ENCODE data around the gene CSTF3.
"Not testable (repeated sequence)": the region's sequence is repeated elsewhere in the genome, so short reads cannot be mapped to it uniquely, and the experiment has no call there.

The CSTF3 gene

DNA sequence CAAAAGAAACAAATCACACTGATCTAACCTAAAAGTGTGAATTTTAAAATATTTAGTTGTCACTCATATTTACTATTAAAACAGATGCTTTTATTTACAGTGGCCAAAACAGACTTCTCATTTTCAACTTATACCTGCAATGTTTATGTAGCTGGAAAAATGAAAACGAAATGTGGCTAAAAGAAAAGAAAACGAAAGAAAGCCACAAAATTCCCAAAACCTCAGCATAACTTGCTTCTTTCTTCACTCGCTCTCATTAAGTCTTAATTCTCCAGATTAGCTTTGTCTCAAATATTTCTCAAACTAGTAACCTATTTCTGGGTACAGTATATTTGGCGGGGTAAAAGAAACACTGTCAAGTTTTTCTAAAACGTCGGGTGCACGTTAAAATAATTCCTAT is 693 bp downstream of the CSTF3 start:
- peak overlapping the region; percentile 97 for H3K4me3 ChIP-seq (ENCODE audit: low read depth, low read length)

GRCh38 chr11:33160136-33160535 is 1.1 kb downstream of the CSTF3 start:
- H3K4me3 ChIP-seq (ENCODE audit: low read depth, low read length), result peak overlapping the region; percentile 97

GRCh38 chr11:33159378-33159867 is 1.9 kb downstream of the CSTF3 start:
- peak overlapping the region; percentile 97 for H3K4me3 ChIP-seq (ENCODE audit: low read depth, low read length)

DNA sequence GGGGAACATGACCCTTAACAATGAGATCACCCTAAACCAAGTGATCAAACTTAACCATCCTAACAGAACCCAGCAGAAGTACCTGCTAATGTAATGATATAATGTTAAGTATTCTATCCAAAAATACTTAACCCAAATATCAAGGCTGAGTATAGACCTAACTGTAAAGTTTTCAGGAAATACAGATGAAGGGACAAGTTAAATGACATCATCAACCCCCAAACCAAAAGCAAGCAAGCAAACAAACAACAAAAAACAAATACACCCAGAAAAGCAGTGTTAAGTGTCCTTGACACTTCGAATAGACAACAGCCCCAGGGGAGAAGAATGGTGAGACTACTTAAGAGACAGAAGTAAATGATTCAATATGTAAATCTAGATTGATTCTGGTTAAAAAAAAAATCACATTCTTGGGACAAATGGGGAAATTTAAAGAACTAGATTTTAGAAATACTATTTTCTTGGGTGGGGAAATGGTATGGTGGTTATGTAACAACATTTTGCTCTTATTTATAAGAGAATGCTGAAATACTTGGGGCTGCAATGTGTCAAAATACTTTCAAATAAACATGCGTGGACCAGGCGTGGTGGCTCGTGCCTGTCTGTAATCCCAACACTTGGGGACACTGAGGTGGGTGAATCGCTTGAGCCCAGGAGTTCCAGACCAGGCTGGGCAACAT is 2.5 kb downstream of the CSTF3 start:
- peak overlapping the region; percentile 10 for H3K4me3 ChIP-seq (ENCODE audit: low read depth, low read length)

DNA sequence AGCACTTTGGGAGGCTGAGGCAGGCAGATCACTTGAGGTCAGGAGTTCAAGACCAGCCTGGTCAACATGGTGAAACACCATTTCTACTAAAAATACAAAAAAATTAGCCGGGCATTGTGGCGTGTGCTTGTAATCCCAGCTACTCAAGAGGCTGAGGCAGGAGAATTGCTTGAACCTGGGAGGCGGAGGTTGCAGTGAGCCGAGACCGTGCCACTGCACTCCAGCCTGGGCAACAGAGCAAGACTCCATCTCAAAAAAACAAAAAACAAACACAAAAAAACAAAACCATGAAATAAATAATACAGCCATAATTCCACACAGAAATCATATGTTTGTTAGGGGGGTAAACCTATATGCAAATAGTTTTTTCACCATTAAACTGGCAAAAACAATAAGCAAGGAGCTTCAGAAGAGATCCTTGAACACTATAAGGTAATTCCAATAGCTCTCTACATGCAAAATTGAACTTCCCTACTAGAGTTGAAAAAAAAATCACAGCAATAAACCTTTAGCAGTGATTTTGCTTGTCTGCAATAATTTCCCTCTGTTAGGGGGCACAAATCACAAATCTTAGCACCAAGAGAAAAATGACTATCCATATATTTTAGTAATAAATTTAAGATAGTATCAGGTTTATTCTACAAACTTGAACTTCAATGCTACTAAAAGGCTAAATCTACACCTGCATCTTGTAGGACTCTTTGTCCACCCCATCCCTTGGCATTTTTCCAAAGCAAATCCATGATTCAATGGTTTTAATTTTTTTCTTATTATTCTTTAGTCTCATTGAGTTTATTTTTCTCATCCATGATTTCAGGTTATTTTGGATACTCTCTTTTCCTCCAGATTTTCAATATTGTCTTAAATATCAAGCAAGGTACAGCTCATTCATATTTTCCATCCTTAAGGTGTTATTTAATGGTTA is 3.9 kb downstream of the CSTF3 start:
- H3K4me3 ChIP-seq (ENCODE audit: low read depth, low read length), result no peak overlapping the region

- H3K4me3 ChIP-seq (ENCODE audit: low read depth, low read length), result no peak overlapping the region
Measured at GRCh38 chr11:33151399-33151798, 9.9 kb downstream of the CSTF3 start.

- H3K4me3 ChIP-seq (ENCODE audit: low read depth, low read length), result no peak overlapping the region
Measured at GRCh38 chr11:33147559-33147958, 13.7 kb downstream of the CSTF3 start.

DNA sequence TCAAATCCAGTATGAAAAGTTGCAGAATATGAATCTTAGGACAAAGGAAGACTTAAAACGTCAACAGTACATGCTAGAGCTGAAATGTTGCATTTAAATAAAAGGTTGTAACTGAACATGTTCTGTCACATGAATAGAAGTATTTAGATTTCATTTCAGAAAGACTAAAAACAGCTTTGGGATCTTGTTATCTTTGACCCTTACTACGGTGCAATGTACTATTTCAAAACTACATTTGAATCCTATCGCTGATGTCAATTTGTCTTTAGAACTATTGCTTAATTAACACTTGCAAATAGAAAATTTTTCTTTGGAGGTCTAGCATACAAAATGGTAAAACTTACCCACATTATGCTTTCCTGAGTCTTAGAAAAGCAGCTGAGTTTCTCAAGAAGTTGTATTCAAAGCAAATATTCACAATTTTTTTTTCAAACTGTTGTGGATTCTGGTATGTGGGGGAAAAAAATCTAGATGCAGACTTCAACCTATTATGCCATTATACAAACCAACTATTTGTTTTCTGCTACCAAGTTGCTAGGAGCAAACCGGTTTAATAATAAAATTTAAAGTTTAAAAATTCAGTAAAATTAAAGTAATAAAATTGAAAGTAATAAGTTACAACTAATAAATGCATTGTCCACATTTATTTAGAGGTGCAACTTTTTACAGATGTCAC is 25.4 kb downstream of the CSTF3 start:
- no peak overlapping the region for H3K4me3 ChIP-seq (ENCODE audit: low read depth, low read length)

DNA sequence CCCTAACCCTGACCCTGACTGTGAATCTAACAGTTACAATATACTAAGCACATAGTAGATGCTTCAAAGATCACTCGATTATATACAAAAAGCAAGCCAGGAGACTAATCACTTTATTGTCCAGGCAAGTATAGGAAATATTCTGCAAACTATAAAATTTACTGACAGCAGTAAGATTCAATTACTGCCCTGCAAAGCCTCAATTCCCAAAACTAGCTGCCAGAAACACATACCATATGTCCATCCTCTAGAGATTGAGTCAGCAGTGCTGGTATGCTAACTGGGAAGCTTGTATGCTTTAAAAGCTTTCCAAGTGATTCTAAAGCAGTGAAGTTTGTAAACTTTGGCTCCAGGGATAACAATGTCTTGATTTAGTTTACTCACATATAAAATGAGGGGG is 26.1 kb downstream of the CSTF3 start:
- H3K4me3 ChIP-seq (ENCODE audit: low read depth, low read length), result no peak overlapping the region

DNA sequence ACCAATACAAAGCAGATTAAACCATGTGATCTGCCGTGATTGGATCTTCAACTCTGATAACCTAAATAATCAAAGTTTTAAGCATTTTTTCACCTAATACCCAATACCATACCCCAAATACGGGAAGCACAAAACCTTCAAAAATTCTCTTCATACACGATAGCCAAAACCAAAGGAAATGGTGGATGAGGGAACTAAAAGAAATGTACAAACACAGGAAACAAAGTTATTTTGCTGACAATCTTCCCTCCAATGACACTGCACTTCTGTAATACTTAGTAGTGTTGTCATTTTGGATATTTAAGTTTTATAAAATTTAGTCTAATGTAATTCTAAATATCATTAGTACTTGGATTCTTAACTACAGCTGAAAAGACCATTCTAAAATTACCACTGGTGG is 27.0 kb downstream of the CSTF3 start:
- no peak overlapping the region for H3K4me3 ChIP-seq (ENCODE audit: low read depth, low read length)

- H3K4me3 ChIP-seq (ENCODE audit: low read depth, low read length), result no peak overlapping the region
Measured at GRCh38 chr11:33133761-33134160, 27.5 kb downstream of the CSTF3 start.

DNA sequence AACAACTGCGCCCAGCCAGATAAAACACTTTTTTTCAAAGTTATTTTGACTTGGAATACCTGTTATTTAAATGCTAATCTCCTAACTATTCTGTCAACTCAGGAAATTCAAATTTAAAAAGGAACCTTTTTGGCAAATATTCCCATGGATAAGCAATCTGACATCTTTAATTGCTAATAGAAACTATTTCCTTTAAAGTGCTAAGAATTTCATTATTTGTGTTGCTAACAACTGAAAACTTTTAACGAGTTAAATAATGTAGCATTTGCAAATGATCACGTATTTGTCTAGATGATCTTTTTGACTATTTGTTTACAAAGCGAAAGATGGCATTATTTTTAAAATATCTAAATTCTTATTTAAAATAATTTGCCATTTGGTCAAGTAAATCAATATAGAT is 28.8 kb downstream of the CSTF3 start:
- H3K4me3 ChIP-seq (ENCODE audit: low read depth, low read length), result no peak overlapping the region

DNA sequence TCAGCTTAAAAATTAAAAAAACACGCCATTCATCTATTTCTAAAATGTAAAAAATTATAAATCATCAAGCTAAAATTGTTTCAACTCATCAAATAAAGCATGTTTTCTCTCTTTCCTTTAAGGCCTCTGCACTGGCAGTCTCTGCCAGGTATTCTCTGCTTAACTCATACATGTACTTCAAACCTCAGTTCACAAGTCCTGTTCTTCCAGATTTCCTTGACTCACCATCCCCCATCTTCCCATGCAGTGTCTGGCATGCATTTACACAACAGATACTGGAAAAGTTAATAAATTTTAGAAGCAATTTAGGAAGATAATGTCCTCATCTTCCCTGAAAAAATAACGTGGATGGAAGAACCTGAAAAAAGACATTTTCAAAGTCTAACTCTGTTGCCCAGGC is 32.5 kb downstream of the CSTF3 start:
- no peak overlapping the region for H3K4me3 ChIP-seq (ENCODE audit: low read depth, low read length)

GRCh38 chr11:33125611-33126010 is 35.7 kb downstream of the CSTF3 start:
- H3K4me3 ChIP-seq (ENCODE audit: low read depth, low read length), result no peak overlapping the region

- no peak overlapping the region for H3K4me3 ChIP-seq (ENCODE audit: low read depth, low read length)
Measured at GRCh38 chr11:33125025-33125424, 36.3 kb downstream of the CSTF3 start.

- H3K4me3 ChIP-seq (ENCODE audit: low read depth, low read length), result not testable (repeated sequence)
Measured at GRCh38 chr11:33122696-33123095, 38.6 kb downstream of the CSTF3 start.

- H3K4me3 ChIP-seq (ENCODE audit: low read depth, low read length), result no peak overlapping the region
Measured at GRCh38 chr11:33116535-33116934, 44.7 kb downstream of the CSTF3 start.

DNA sequence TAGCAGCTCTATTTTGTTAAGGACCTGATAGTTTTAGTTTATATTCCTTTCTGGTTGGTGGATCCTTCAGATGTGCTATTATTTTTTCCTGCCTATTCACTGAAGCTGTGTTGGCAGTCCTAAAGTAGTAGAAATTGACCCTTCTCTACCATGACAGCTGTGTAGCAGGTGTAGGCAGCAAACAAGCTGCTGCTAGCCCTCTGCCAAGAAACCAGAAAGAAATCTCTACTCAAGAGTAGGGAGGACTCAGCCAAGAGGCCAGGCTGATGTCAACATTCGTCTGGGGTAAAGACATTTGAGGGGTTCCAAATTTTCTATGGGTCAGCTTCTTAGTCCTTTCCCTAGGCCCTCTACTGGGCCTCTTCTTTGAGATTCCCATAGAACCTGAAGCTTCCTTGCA is 51.2 kb downstream of the CSTF3 start:
- no peak overlapping the region for H3K4me3 ChIP-seq (ENCODE audit: low read depth, low read length)

- no peak overlapping the region for H3K4me3 ChIP-seq (ENCODE audit: low read depth, low read length)
Measured at GRCh38 chr11:33109294-33109895, 51.9 kb downstream of the CSTF3 start.

- no peak overlapping the region for H3K4me3 ChIP-seq (ENCODE audit: low read depth, low read length)
Measured at GRCh38 chr11:33103836-33104235, 57.4 kb downstream of the CSTF3 start.

GRCh38 chr11:33094157-33094556 is 67.1 kb downstream of the CSTF3 start:
- no peak overlapping the region for H3K4me3 ChIP-seq (ENCODE audit: low read depth, low read length)

Measured in iPS-11a (cell line).